Prostate gland (tissue), 2 donors: ENCODE data around the gene ALOXE3. TPM values are rescaled to one million over a fixed set of nuclear protein-coding genes. Genes with fewer than 3 reads are reported as not detected.

Source experiments
- DNase-seq: peaks from one replicate; pipeline ENCODE4 v3.0.0-alpha.2; 2019; ENCODE audit warnings: low spot score
- H3K27ac ChIP-seq, 2 donors: fragments of 200-600 bp; sonication (generic); 2 replicates each; pipeline ENCODE4 v1.5.1; 2017 to 2019
- H3K27me3 ChIP-seq: fragments of 200-600 bp; sonication (generic); replicated peaks from 2 replicates; pipeline ENCODE4 v1.5.1; 2019; ENCODE audit not compliant: insufficient read depth
- H3K36me3 ChIP-seq, 2 donors: fragments of 200-600 bp; sonication (generic); 1 replicate in 1 of 2; 2 replicates in 1 of 2; pipeline versions ENCODE4 v1.5.1 to v1.8.1; 2017 to 2019
- H3K4me1 ChIP-seq: fragments of 200-600 bp; sonication (generic); replicated peaks from 2 replicates; pipeline ENCODE4 v1.5.1; 2019
- H3K4me3 ChIP-seq, 2 donors: fragments of 200-600 bp; sonication (generic); 2 replicates each; pipeline ENCODE4 v1.5.1; 2017 to 2019
- H3K9me3 ChIP-seq: fragments of 200-600 bp; sonication (generic); 2 replicates; pipeline ENCODE4 v1.5.1; 2017
- CTCF ChIP-seq, 4 experiments: fragments of 200-600 bp in 2 of 4; fragments of 450-650 bp in 2 of 4; sonication (generic) in 2 of 4; IDR thresholded peaks; 1 replicate in 3 of 4; 2 replicates in 1 of 4; pipeline ENCODE4 v1.5.1; 2016 to 2019; ENCODE audit warnings: antibody characterized with exemption in 4 of 4, mild to moderate bottlenecking in 2 of 4, moderate library complexity in 2 of 4
- POLR2A ChIP-seq: fragments of 450-650 bp; IDR thresholded peaks from one replicate; pipeline ENCODE4 v1.6.1; 2016; ENCODE audit warnings: antibody characterized with exemption, mild to moderate bottlenecking
- POLR2AphosphoS5 ChIP-seq: sonication (generic); formaldehyde crosslinking; IDR thresholded peaks from one replicate; pipeline ENCODE4 v1.6.1; 2017; ENCODE audit warnings: antibody characterized with exemption
- WGBS: methylation state at CpG from one replicate; pipeline ENCODE4 v1.1.5; 2018; 5-methylcytosine and 5-hydroxymethylcytosine counted together
- intact Hi-C: fragments of 100-400 bp; cut with DNase I; formaldehyde crosslinking; loops from one replicate; pipeline ENCODE4 v1.14.2; 2022
- total RNA-seq, 2 donors: library from RNA; depleted of rRNA; stranded (reverse); fragments of >200 nt; gene quantifications; one replicate each; pipeline ENCODE4 v1.1.0, GENCODE V29; 2016

The ALOXE3 gene
- total RNA-seq, 2 donors from 2014 or later, result 2.4 TPM; not detected in 1

- WGBS, result under 1% methylated on average over 50 of the region's 59 CpGs
- H3K4me1 ChIP-seq, result peaks cover 25% of the 10 kb centered on the region
These were observed 38.1 kb upstream of the ALOXE3 start for GRCh38 chr17:8156246-8156992.

GRCh38 chr17:8155996-8156245, 37.6 kb upstream of the ALOXE3 start:
- Histone ChIP-seq H3K9me3 (no peaks in the 10 kb centered on the region), H3K27ac (peak overlapping the region; percentile 100), H3K36me3 (peaks cover 0 to 8% of the 10 kb centered on the region in 2 donors), H3K27me3 (no peaks in the 10 kb centered on the region), H3K4me1 (peaks cover 20% of the 10 kb centered on the region), H3K4me3 (peak overlapping the region; percentile 71 to 95)
- DNase-seq, result no peak
- TF ChIP-seq POLR2A, result no peak
- TF ChIP-seq POLR2AphosphoS5, result no peak
- TF ChIP-seq CTCF (IDR thresholded peaks at IDR 0.05), result no peak
- intact Hi-C loops, result loop anchor here (10.0 kb wide), 1 partner anchor 311 kb away; no protein-coding TSS in a partner anchor
- WGBS, result 0% methylated on average over 11 of the region's 11 CpGs

More at GRCh38 chr17:8156246-8156992, 38.1 kb upstream of the ALOXE3 start:
- intact Hi-C loops, result loop anchor here (10.0 kb wide), 1 partner anchor 312 kb away; no protein-coding TSS in a partner anchor
- TF ChIP-seq CTCF (IDR thresholded peaks at IDR 0.05) (peak in 1 of 4 experiments; percentile 40), POLR2AphosphoS5 (peak; percentile 99), POLR2A (peak; percentile 100)
- peaks cover 0 to 8% of the 10 kb centered on the region in 2 donors for H3K36me3 ChIP-seq
- no peaks in the 10 kb centered on the region for H3K27me3 ChIP-seq
- H3K4me3 ChIP-seq, result peak overlapping the region; percentile 71 to 95
- peak overlapping the region; percentile 100 for H3K27ac ChIP-seq
- peak; percentile 100 for DNase-seq
- H3K9me3 ChIP-seq, result no peaks in the 10 kb centered on the region

DNA sequence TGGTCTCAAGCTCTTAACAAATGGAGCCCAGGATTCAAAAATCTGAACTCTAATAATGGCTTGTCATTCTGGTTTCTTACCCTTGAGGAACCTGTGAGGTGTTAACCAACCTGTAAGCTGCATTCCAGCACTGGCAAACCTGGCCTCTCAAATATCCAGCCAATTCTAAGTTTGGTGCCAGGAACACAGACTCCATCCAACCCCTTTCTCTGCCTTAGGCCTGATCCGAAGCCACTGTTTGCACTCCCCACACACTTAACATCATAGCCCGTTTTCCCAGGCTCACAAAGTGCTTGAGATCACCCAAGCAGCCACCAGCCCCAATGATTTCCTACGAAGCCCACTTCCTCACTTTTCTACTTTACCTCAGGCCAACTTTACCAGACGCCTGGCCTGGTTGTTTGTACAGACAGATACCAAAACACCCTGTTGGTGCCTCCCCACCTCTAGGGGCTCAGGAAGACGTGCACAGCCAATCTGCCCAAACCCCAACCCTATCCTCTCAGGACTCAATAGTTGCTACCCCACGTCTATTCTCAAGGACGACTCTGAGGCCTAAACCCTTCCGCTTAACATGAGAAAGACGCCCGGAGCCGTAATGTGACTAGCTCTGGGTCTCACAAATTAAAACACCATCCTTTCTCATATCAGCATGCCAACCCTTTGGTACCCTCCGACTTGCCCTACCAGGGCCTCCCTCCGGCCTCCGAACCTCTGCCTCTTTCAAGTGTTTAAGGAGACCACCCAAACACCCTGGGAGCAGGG, 37.1 kb upstream of the ALOXE3 start:
- intact Hi-C loops, result loop anchor here (10.0 kb wide), 1 partner anchor 311 kb away; no protein-coding TSS in a partner anchor
- Histone ChIP-seq H3K27ac (peak overlapping the region; percentile 100), H3K36me3 (peaks cover 0 to 12% of the 10 kb centered on the region in 2 donors), H3K4me3 (peak overlapping the region; percentile 71 to 95), H3K4me1 (peaks cover 22% of the 10 kb centered on the region), H3K9me3 (no peaks in the 10 kb centered on the region), H3K27me3 (no peaks in the 10 kb centered on the region)
- peak; percentile 72 for DNase-seq
- TF ChIP-seq POLR2AphosphoS5, result peak; percentile 56
- peak; percentile 29 for TF ChIP-seq POLR2A
- peak in 1 of 4 experiments; percentile 10 for TF ChIP-seq CTCF (IDR thresholded peaks at IDR 0.05)
- 9% methylated on average over 14 of the region's 14 CpGs for WGBS

DNA sequence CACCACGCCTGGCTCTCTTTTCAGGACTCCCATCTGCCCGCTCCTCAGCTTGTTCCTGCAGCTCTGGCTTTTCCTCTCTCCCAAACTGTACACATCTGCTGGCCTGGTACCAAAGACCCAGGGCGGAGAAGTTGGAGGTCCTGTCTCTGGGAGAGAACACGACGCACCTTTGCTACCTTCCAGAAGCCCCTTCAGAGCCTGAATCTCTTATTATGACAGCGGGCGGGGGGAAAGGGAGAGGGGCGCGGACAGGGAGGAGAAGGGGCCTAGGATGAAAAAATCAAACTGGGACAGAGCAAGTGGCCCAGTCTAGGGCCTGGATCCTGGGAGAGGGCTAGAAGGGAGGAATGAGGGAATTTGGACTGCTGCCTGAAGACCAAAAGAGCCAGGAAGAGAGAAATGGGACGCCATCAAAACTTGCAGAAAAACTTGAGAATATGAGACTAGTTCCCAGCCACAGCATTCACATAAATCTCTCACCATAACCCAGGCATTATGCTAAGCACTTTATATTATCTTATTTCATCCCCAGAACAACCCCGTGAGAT, 36.4 kb upstream of the ALOXE3 start:
- no peak for TF ChIP-seq POLR2AphosphoS5
- no peak for TF ChIP-seq CTCF (IDR thresholded peaks at IDR 0.05)
- TF ChIP-seq POLR2A, result no peak
- Histone ChIP-seq H3K4me1 (peaks cover 18% of the 10 kb centered on the region), H3K27me3 (no peaks in the 10 kb centered on the region), H3K36me3 (peaks cover 5 to 16% of the 10 kb centered on the region in 2 donors), H3K27ac (peak overlapping the region; percentile 100), H3K9me3 (no peaks in the 10 kb centered on the region), H3K4me3 (peak overlapping the region; percentile 71 to 95)
- 2% methylated on average over 11 of the region's 11 CpGs for WGBS
- intact Hi-C loops, result loop anchor here (10.0 kb wide), 1 partner anchor 310 kb away; no protein-coding TSS in a partner anchor
- DNase-seq, result no peak
